DMS79 (cell line): ENCODE data around the gene MBD5.
A peak's percentile ranks its signal among the peaks of the same experiment; 100 is the strongest.

ENCODE experiments used
- DNase-seq: peaks from one replicate; lab custom pipeline; 2025; lab: John Stamatoyannopoulos, UW

The MBD5 gene

GRCh38 chr2:148023861-148024260 lies 3.0 kb downstream of the MBD5 start:
- no peak for DNase-seq

GRCh38 chr2:148026573-148026972 lies 5.7 kb downstream of the MBD5 start:
- DNase-seq: no peak

GRCh38 chr2:148027822-148028221 lies 6.9 kb downstream of the MBD5 start:
- DNase-seq: no peak

GRCh38 chr2:148028781-148029180 lies 7.9 kb downstream of the MBD5 start:
- no peak for DNase-seq

- peak; percentile 9 for DNase-seq
Observed at GRCh38 chr2:148031152-148031551, 10.3 kb downstream of the MBD5 start.

- no peak for DNase-seq
Observed at GRCh38 chr2:148032215-148032614, 11.3 kb downstream of the MBD5 start.

GRCh38 chr2:148039783-148040182 lies 18.9 kb downstream of the MBD5 start:
- DNase-seq: no peak

GRCh38 chr2:148042219-148042618 lies 21.3 kb downstream of the MBD5 start:
- DNase-seq: no peak

- no peak for DNase-seq
Observed at GRCh38 chr2:148044322-148044721, 23.4 kb downstream of the MBD5 start.

- no peak for DNase-seq
Observed at GRCh38 chr2:148046802-148047201, 25.9 kb downstream of the MBD5 start.

- no peak for DNase-seq
Observed at GRCh38 chr2:148048475-148049221, 27.8 kb downstream of the MBD5 start.

GRCh38 chr2:148049284-148049683 lies 28.4 kb downstream of the MBD5 start:
- no peak for DNase-seq

GRCh38 chr2:148052687-148053086 lies 31.8 kb downstream of the MBD5 start:
- DNase-seq: no peak

- DNase-seq: no peak
Observed at GRCh38 chr2:148058641-148059040, 37.8 kb downstream of the MBD5 start.

- no peak for DNase-seq
Observed at GRCh38 chr2:148063633-148064032, 42.7 kb downstream of the MBD5 start.

- DNase-seq: no peak
Observed at GRCh38 chr2:148065936-148066335, 45.0 kb downstream of the MBD5 start.

GRCh38 chr2:148067801-148068200 lies 46.9 kb downstream of the MBD5 start:
- DNase-seq: no peak

- DNase-seq: no peak
Observed at GRCh38 chr2:148071351-148071750, 50.5 kb downstream of the MBD5 start.

GRCh38 chr2:148096012-148096411 lies 75.1 kb downstream of the MBD5 start:
- DNase-seq: no peak

GRCh38 chr2:148102641-148103040 lies 81.8 kb downstream of the MBD5 start:
- DNase-seq: no peak

GRCh38 chr2:148103946-148104345 lies 83.1 kb downstream of the MBD5 start:
- DNase-seq: no peak

GRCh38 chr2:148106331-148106730 lies 85.4 kb downstream of the MBD5 start:
- no peak for DNase-seq

GRCh38 chr2:148108385-148108784 lies 87.5 kb downstream of the MBD5 start:
- no peak for DNase-seq

GRCh38 chr2:148110184-148110583 lies 89.3 kb downstream of the MBD5 start:
- DNase-seq: no peak
